ENCODE measurements around the gene TLE1.
A peak's percentile ranks its signal among the peaks of the same experiment; 100 is the strongest.
"Not testable (repeated sequence)": the region's sequence is repeated elsewhere in the genome, so short reads cannot be mapped to it uniquely, and the experiment has no call there.

The TLE1 gene

DNA sequence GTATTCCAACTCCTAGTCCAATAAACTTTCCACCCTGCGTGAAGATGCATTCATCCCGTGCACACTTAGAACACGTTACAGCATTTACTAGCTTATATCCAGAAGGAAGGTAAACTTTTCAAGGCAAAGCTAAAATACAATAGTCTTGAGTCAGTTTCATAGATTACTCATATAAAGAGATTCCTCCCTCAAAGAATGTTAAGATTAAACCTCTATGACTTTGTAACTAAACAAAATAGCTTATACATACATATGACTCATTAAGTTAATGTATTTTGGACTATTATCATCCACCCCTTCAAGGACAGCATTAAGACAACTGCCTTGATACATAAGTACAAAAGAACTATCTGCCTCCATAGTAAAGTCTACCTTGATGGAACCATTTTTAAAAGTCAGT is 36.1 kb downstream of the TLE1 start:
- DNase-seq (ENCODE audit: low read depth in 2 of 2) = peak; percentile 14 to 20

DNA sequence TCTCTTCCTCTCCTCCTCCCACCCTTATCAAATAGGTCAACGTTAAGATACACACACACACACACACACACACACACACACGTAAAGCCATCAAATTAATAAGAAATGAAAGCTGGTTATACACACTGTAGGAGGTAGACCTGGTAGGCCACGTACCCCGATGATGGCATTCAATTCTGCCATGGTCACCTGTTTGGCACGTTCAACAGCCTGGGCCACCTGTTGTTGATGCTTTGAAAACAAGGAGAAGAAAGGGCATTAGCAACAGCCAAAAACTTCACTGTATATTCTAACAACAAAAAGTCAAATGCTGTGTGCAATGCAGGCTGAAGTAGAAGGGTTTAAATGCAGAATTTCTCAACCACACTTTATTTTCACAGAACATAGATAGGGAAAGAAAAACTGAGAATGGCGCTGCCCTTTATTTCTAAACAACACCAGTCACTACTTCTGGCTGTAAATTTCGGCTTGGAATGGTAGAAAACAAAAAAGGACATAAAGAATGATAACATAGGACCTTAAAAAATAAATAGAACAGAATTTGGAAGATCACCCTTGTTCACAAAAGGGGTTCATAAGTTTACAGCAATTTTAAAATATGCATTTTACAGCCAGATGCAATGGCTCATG is 37.2 kb downstream of the TLE1 start:
- no peak for DNase-seq (ENCODE audit: low read depth in 2 of 2)

DNA sequence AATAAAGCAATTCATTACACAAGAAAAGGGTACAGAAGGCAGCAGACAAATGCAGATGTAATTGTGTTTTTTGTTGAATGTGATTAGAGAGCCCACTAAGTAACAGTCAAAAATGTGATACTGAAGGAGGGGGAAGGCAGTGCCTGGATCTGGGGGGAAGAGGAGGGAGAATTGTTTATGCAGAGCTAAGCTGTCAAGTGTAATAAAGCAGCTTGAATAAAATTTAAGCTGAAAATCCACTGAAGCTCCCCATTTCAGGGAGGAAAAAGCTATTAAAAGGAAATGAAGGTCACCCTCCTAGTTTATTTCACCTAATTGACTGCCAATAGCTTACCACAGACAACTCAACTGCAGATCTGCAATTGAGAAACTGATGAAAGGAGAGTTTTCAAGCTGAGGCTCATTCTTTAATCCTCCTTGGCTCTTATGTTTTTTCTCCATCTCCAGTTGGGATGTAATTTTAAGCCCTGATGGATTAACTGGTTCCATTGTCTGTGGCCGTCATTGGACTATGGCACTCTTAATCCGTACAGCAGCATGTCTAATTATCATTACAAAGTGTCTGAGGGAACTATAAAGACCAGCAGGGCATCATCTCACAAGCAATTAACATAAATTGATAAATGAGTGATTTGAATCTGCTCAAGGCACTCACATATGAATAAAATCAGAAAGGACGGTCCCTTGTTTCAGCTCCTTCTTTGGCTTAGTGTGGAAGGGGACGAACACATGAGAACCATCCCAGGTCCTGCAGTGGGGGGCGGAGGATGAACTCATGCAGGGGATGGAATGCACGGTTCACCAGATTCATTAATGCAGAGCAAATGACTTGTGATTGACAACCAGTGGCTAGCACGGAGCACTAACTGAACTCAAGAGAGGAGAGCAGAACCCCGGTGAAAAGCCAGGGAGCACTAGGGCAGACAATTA is 38.5 kb downstream of the TLE1 start:
- DNase-seq (ENCODE audit: low read depth in 2 of 2) = no peak

DNA sequence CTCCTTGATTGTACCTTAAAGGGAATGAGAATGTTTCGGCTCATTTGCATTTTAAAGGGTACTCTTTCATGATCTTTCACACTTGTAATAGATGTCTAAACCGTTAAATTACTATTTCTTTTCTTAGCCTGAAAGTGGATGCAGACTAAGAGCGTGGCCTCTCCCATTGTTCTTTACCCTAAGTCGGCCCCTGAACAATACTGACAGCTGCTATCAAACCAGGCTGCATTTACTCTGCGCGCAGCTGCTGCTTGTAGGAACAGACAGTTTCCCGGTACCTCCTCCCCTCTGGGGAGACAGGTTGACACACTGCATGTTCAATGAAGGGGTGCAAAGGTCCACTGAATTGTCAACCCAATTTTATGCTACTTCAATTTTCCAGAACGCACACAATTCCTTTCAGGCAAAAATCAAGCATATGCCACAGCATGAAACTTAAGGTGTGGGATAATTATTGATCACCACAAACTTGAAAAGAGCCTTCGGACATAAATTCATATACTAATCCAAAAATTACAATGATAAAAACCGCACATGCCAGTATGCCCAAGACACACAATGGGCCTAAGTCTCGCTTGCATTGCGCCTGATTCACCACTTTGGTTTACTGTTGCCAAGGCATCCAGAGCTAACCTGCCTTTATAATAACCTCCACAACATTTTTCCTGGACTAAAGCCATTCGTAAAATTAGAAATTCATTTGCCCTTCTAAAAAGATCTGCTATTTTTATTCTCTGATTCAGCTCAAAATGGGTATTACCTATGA is 39.7 kb downstream of the TLE1 start:
- DNase-seq (ENCODE audit: low read depth in 2 of 2) = no peak

DNA sequence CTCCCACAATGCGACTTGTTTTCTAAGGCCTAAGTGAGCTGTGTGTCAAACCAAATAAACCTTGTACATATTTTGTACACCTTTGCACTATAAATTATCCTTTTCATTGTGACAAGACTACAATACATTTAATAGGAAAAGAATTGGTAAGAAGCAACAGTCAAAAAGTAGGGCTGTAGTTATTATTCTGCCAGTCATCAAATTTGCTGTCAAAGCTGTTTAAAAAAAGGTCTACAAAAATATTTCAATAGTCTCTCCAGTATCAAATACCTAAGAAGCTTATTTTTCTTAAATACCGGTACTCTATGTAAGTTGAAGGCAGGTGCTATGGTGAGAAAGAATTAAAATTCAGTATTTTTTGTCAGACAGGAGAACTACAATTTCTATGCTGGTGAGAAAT is 40.5 kb downstream of the TLE1 start:
- DNase-seq (ENCODE audit: low read depth in 2 of 2) = no peak

DNA sequence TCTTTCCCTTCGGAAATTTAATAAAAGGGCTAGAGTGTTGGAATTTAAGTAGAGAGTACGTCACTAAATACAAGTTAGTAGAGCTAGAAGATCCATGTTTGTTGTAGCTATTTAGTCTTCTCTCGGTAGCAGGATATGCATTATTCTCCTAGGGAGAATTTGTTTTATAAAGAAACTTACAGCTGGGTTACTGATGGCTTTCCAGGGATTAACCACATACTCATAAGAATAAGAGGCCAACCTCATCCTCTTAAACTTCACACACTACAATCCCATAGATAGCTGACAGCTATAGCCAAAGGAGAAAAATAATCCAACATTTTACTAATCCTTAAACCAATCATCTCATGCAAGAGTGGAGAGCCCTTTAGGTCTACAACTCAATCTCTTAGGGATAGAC is 43.0 kb downstream of the TLE1 start:
- no peak for DNase-seq (ENCODE audit: low read depth in 2 of 2)

DNA sequence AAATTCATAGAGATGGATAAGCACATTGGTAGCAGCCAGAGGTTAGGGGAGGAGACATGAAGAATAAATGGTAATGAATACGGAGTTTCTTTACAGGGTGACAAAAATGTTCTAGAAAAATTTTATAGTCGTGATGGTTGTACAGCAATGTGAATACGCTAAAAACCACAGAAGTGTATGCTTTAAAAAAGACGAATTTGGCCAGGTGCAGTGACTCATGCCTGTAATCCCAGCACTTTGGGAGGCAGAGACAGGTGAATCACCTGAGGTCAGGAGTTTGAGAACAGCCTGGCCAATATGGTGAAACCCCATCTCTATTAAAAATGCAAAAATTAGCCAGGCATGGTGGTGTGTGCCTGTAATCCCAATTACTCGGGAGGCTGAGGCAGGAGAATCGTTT is 44.8 kb downstream of the TLE1 start:
- not testable (repeated sequence) for DNase-seq (ENCODE audit: low read depth in 2 of 2)

DNA sequence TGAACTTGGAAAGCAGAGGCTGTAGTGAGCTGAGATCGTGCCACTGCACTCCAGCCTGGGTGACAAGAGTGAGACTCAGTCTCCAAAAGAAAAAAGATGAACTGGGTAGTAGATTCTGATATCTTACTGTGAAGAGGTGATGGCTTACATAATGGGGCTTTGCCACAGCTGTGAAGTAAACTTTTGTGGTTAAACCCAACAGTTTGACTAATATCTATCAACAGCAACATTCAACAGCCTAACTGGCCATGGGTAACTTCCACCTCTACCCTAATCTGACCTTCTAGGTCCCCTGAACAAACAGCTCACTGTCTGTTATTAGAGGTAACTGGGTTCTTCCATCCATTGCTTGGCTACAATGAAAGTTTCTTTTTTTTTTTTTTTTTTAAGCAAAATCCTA is 52.1 kb downstream of the TLE1 start:
- DNase-seq (ENCODE audit: low read depth in 2 of 2) = no peak

DNA sequence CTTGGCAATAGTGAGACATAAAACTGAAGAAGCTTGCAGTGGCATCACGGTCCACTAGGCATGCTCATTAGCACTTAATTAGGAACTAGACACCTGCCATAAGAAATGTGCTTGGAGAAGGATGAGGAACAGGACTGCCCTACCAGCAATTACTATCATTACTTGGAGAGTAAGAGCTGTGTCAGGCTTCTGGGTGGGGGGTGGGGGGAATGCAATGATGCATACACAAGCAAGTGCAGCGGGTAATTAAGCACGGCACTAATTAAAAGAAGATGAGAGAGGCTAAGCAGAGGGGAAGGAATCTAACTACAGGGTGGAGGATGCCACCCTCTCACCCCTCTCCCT is 53.1 kb downstream of the TLE1 start:
- no peak for DNase-seq (ENCODE audit: low read depth in 2 of 2)

DNA sequence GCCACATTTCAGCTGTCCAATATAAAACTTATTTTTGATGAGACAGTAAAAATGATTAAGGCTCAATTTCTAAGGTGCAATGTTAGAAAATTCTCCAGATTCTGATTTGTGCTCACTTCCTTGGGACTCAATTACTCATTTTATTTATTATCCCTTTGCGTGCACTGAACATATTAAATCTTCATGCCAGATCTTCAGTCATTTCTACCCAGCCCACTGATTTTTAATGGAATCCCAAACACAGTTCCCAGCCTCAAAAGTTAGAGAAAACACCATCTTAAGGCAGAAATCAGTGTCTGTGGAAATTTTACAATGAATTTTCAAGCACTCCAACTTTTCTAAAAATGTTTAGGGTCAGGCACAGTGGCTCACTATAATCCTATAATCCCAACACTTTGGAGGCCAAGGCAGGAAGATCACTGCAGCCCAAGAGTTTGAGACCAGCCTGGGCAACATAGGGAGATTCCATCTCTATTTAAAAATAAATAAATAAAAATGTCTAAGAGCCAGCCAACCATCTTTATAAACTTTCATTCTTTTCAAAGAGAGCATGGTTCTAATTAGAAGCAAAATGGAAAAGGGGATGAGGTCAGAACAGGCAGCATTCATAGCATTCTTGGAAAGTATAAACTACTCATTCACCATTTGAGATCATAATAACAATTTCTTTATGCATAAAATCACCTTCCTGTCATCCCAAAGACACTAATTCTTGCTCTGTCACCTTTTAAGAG is 53.7 kb downstream of the TLE1 start:
- DNase-seq (ENCODE audit: low read depth in 2 of 2) = peak; percentile 70 to 74

DNA sequence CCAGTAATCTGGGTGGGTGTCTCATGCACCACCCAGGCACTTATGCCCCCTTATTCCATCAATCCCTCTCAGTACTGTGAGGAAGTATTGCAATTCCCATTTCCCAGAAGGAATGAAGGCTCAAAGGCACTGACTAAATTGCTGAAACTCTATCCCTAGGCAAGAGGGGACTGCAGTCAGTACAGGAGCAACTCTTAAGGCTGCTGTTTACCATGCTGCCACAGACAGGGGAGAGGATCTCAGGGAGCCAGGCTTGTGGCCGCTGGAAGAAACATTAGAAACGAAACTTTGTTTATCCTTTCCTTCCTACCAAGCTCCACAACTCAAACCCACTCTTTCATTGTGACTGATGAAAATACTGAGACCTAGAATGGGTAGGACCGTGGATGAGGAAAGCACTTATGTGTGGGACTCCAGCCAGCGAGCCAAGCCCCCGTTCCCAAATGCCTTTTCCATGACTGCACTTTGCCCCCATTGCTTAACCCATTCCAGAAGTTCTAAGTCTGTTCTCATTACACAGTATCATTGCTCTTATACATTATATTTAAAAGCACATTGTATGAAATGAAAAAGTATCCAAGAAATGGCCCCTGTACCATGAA is 54.3 kb downstream of the TLE1 start:
- DNase-seq (ENCODE audit: low read depth in 2 of 2) = peak; percentile 20

DNA sequence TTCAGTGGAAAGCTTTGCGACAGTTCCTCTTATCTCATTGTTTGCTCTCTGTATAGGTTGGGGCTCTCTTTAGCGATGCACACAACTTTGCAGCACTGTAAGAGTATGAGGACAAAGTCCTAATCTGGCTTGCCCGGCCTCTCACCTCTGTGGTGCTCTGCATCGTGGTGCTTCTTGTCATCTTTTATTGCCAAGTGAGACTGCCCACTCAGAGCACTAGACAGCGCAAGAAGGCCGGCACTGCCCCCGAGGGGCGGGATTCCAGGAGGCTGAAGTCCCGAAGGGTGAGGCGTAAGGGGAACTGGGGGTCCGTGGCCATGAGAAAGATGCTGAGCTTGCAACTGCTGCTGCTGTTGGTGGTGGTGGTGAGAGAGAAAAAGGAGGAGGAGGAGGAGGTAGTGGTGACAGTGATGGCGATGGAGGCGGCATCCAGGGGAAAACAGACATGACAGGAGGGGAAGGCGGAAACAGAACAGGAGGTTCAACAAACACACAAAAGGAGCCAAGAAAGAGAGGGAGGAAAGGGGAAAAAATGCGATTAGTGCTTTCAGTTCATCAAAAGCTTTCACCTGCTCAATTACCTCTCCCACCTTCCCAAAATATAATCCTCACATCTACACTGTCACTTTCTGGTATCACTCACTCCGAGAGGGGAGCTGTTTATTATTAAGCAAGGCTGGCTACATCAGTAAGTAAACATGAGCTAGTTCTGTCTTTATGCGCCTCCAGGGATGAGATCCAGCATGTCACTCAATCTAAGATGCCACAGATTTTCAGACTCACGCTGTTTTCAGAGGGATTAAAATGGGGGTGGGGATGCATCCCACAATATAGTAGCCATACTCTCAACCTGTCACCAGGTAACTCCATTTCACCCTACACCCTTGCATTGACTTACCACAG is 55.1 kb downstream of the TLE1 start:
- no peak for DNase-seq (ENCODE audit: low read depth in 2 of 2)

DNA sequence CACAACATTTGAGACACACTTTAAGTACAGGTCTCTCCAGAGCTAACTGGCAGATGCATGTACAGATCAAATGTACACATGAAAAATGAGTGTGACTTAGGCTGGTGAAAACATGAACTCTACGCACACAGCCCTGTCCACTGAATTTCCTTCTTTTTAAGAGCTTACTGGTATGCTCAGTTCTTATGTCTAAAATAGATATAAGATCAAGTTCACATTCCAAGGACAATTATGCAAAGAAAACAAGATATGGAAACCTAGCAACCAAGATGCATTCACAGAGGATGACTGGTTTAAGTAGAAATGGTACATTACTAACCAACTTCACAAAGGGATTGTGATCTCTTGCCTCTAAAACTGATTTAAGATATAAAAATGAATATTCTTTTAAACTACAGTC is 56.7 kb downstream of the TLE1 start:
- DNase-seq (ENCODE audit: low read depth in 2 of 2) = peak; percentile 33 to 39

DNA sequence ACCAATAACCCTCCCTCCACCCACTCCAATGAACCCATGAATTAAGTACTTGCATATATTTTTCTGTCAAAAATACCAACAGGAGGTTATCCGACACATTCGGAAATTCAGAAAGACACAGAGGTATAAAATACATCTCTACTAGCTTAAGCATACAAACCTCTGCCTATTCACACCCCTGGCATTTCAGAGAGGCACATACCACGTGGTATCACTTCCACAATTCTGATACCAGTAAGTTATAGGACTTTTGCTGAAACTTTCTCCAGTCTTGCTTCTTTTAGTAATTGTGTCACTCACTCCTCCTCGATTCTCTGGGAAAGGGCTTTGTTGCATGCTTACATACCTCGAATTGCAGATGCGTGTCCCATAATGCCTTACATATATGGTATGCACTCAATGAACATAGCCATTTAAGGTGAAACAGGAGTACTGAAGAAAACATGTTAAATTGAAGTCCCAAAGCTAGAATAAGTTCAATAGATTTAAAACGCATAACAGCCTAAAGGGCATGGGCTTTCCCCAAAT is 58.1 kb downstream of the TLE1 start:
- no peak for DNase-seq (ENCODE audit: low read depth in 2 of 2)

DNA sequence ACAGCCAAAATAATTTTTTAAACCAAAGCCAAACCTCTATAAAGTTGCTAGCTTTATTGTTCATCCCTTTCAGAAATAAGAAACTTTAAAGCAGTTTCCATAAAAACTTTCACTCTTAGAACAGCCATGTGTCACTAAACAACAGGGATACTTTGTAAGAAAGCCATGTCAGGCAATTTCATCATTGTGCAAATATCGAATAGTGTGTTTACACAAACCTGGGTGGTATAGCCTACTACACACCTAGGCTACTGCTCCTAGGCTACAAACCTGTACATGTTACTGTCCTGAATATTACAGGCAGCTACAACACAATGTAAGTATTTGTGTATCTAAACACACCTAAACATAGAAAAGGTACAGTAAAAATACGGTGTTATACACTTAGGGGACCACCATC is 59.9 kb downstream of the TLE1 start:
- DNase-seq (ENCODE audit: low read depth in 2 of 2) = no peak

DNA sequence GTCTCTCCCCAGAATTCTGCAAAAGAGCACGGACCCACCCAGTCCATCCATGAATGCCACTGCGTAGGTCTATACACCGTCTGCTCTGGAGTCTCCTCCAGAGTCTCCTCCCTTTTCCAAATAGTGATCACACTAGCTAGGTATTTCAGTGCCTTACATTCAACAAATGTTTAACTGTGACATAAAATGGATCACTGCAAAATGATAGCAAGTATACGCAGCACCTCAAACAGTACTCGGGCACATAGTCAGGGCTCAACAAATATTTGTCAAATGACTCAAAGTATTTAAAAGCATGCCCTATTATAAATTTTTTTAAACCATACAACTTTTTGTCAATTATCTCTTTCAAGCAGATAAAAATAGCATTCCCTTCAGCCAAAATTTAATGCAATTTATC is 60.5 kb downstream of the TLE1 start:
- DNase-seq (ENCODE audit: low read depth in 2 of 2) = no peak

DNA sequence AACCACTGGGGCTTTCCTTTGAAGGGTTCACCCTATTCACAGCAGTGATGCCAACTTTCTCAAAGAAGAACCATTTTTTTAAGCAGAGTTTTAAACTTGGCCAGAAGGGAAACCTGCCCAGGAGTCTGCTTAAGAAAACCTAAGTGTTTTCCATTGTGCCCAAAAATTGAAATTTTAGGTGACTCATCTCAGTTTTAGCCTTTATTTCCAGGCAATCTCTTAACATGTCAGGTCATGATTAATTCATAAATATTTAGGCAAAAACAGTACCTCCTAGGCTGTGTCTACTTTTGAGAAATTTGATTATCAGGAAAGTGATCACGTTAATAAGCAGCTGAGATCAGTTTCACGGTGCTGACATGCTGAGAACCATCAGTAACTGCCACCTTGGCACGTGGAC is 61.9 kb downstream of the TLE1 start:
- DNase-seq (ENCODE audit: low read depth in 2 of 2) = no peak

DNA sequence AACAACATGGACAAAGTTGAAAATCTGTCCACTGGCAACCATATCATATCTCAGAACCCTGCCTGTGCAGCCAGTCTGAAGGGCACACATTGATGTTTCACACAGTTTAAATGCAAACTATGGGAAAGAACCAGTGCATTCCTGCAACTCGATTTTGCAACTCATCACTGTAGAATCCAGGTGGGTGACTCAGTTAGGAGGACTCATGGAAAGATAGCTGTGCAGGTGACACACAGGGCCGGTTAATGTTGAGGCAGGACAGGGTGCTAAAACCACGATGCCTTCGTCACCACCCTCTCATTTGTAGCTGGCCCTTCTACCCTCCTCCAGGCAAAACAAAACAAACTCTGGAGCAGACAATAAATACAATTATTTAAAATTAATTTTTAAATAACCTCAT is 62.8 kb downstream of the TLE1 start:
- DNase-seq (ENCODE audit: low read depth in 2 of 2) = no peak

DNA sequence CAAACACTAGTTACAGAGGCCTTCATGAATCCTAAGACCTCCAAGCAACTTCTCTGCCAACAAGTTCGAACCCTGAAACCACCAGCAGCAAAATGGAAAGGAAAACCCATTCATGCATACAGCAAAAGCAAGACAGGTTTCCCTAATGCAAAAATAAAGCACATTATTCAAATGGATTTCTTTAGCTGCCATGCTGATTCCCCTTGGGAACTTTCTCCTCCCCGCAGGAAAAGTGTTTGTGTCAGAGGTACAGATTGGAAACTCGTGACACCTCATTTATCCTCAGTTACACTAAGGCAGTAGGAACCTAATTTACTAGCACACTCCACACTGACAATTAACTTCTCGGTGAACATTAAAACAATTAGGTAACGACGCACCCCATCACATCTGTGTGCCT is 63.4 kb downstream of the TLE1 start:
- DNase-seq (ENCODE audit: low read depth in 2 of 2) = no peak

DNA sequence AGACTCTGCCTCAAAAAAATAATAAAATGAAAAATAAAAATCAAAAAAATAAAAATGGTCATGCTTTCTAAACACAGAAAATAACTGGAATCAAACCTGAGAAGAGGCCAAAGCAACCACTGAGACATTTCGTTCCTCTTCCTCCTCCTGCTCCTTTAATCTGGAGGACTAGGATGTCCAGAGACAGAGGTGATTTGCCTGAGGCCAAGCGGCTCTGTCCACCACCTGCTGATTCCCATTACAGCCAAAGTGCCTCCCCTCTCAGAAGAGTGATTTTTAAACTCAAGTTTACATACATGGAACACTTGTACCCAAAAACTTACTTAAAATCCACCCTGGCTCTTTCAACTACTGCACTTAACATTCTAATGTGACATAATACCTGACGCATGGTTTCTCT is 65.6 kb downstream of the TLE1 start:
- no peak for DNase-seq (ENCODE audit: low read depth in 2 of 2)

Data from fibroblast of skin of left quadriceps (primary cell).